Measurements from ENCODE around the gene SMCHD1. TPM values are rescaled to one million over a fixed set of nuclear protein-coding genes. Genes with fewer than 3 reads are reported as not detected.

Gene SMCHD1
- total RNA-seq, 2 experiments from 2014 or later, result 162 TPM

GRCh38 chr18:2697184-2697583 lies 41.7 kb downstream of the SMCHD1 start:
- Mint-ChIP-seq H3K4me3 (no peak overlapping the region), H3K27ac (peak overlapping the region; percentile 55), H3K9me3 (no peaks in the 10 kb centered on the region), H3K27me3 (no peaks in the 10 kb centered on the region), H3K4me1 (peaks cover 9% of the 10 kb centered on the region), H3K36me3 (ENCODE audit: low read depth) (peaks cover 76% of the 10 kb centered on the region)
- no peak for DNase-seq
- CTCF ChIA-PET, result interaction anchor here (0.6 to 1.1 kb wide), 2 partner anchors 8 to 85 kb away, joined by 3 read pairs; no protein-coding TSS in a partner anchor
- POLR2A ChIA-PET, result interaction anchor here (0.7 to 1.8 kb wide), 4 partner anchors 9 to 127 kb away, joined by 3 read pairs; no protein-coding TSS in a partner anchor

GRCh38 chr18:2699001-2699400 lies 43.5 kb downstream of the SMCHD1 start:
- Mint-ChIP-seq H3K4me1 (peaks cover 7% of the 10 kb centered on the region), H3K27ac (no peak overlapping the region), H3K9me3 (no peaks in the 10 kb centered on the region), H3K36me3 (ENCODE audit: low read depth) (peaks cover 76% of the 10 kb centered on the region), H3K4me3 (no peak overlapping the region), H3K27me3 (no peaks in the 10 kb centered on the region)
- ChIA-PET POLR2A (no interaction called here), CTCF (no interaction called here)
- DNase-seq, result no peak

GRCh38 chr18:2704541-2704940 lies 49.0 kb downstream of the SMCHD1 start:
- H3K9me3 Mint-ChIP-seq, result no peaks in the 10 kb centered on the region
- DNase-seq, result no peak
- no peak overlapping the region for H3K27ac Mint-ChIP-seq
- ChIA-PET CTCF (no interaction called here), POLR2A (interaction anchor here (1.5 kb wide), 1 partner anchor 49 kb away, joined by 5 read pairs; the partner anchor contains the start of gene SMCHD1)
- no peaks in the 10 kb centered on the region for H3K27me3 Mint-ChIP-seq
- peaks cover 71% of the 10 kb centered on the region for H3K36me3 Mint-ChIP-seq (ENCODE audit: low read depth)
- peaks cover 15% of the 10 kb centered on the region for H3K4me1 Mint-ChIP-seq
- H3K4me3 Mint-ChIP-seq, result no peak overlapping the region

GRCh38 chr18:2706903-2707302 lies 51.4 kb downstream of the SMCHD1 start:
- H3K4me1 Mint-ChIP-seq, result peaks cover 19% of the 10 kb centered on the region
- peaks cover 72% of the 10 kb centered on the region for H3K36me3 Mint-ChIP-seq (ENCODE audit: low read depth)
- H3K27me3 Mint-ChIP-seq, result no peaks in the 10 kb centered on the region
- peak overlapping the region; percentile 32 for H3K27ac Mint-ChIP-seq
- no peak for DNase-seq
- POLR2A ChIA-PET, result interaction anchor here (0.9 to 1.8 kb wide), 3 partner anchors 9 to 118 kb away, joined by 3 to 6 read pairs (median 5); no protein-coding TSS in a partner anchor
- no peaks in the 10 kb centered on the region for H3K9me3 Mint-ChIP-seq
- CTCF ChIA-PET, result no interaction called here
- no peak overlapping the region for H3K4me3 Mint-ChIP-seq

GRCh38 chr18:2707551-2708168 lies 52.1 kb downstream of the SMCHD1 start:
- peaks cover 21% of the 10 kb centered on the region for H3K4me1 Mint-ChIP-seq
- ChIA-PET CTCF (interaction anchor here (0.9 to 1.1 kb wide), 2 partner anchors 23 to 58 kb away, joined by 3 to 4 read pairs; no protein-coding TSS in a partner anchor), POLR2A (interaction anchor here (1.0 to 1.8 kb wide), 3 partner anchors 25 to 118 kb away, joined by 3 to 6 read pairs (median 5); no protein-coding TSS in a partner anchor)
- no peak for DNase-seq
- no peaks in the 10 kb centered on the region for H3K27me3 Mint-ChIP-seq
- H3K4me3 Mint-ChIP-seq, result no peak overlapping the region
- H3K27ac Mint-ChIP-seq, result peak overlapping the region; percentile 32
- H3K36me3 Mint-ChIP-seq (ENCODE audit: low read depth), result peaks cover 75% of the 10 kb centered on the region
- H3K9me3 Mint-ChIP-seq, result no peaks in the 10 kb centered on the region

- no peaks in the 10 kb centered on the region for H3K27me3 Mint-ChIP-seq
- no peak overlapping the region for H3K4me3 Mint-ChIP-seq
- peaks cover 79% of the 10 kb centered on the region for H3K36me3 Mint-ChIP-seq (ENCODE audit: low read depth)
- no peaks in the 10 kb centered on the region for H3K9me3 Mint-ChIP-seq
- H3K27ac Mint-ChIP-seq, result no peak overlapping the region
- peaks cover 31% of the 10 kb centered on the region for H3K4me1 Mint-ChIP-seq
- no peak for DNase-seq
- POLR2A ChIA-PET, result no interaction called here
- CTCF ChIA-PET, result no interaction called here
Observed at GRCh38 chr18:2709316-2709715, 53.8 kb downstream of the SMCHD1 start.

- no peak for DNase-seq
- peaks cover 40% of the 10 kb centered on the region for H3K4me1 Mint-ChIP-seq
- H3K36me3 Mint-ChIP-seq (ENCODE audit: low read depth), result peaks cover 88% of the 10 kb centered on the region
- POLR2A ChIA-PET, result interaction anchor here (0.8 to 1.5 kb wide), 2 partner anchors 66 to 141 kb away, joined by 3 read pairs; no protein-coding TSS in a partner anchor
- CTCF ChIA-PET, result interaction anchor here (1.0 kb wide), 1 partner anchor 27 kb away, joined by 3 read pairs; no protein-coding TSS in a partner anchor
- H3K27me3 Mint-ChIP-seq, result no peaks in the 10 kb centered on the region
- H3K4me3 Mint-ChIP-seq, result no peak overlapping the region
- no peak overlapping the region for H3K27ac Mint-ChIP-seq
- H3K9me3 Mint-ChIP-seq, result no peaks in the 10 kb centered on the region
Observed at GRCh38 chr18:2714140-2714539, 58.6 kb downstream of the SMCHD1 start.

GRCh38 chr18:2715990-2716389 lies 60.5 kb downstream of the SMCHD1 start:
- DNase-seq, result no peak
- no peaks in the 10 kb centered on the region for H3K9me3 Mint-ChIP-seq
- H3K27ac Mint-ChIP-seq, result peak overlapping the region; percentile 3
- no peaks in the 10 kb centered on the region for H3K27me3 Mint-ChIP-seq
- CTCF ChIA-PET, result no interaction called here
- H3K36me3 Mint-ChIP-seq (ENCODE audit: low read depth), result peaks cover 88% of the 10 kb centered on the region
- H3K4me3 Mint-ChIP-seq, result no peak overlapping the region
- peaks cover 38% of the 10 kb centered on the region for H3K4me1 Mint-ChIP-seq
- POLR2A ChIA-PET, result interaction anchor here (1.0 kb wide), 1 partner anchor 12 kb away, joined by 3 read pairs; no protein-coding TSS in a partner anchor

- no peak for DNase-seq
- H3K27me3 Mint-ChIP-seq, result no peaks in the 10 kb centered on the region
- no peaks in the 10 kb centered on the region for H3K9me3 Mint-ChIP-seq
- H3K27ac Mint-ChIP-seq, result peak overlapping the region; percentile 19
- no peak overlapping the region for H3K4me3 Mint-ChIP-seq
- H3K36me3 Mint-ChIP-seq (ENCODE audit: low read depth), result peaks cover 90% of the 10 kb centered on the region
- ChIA-PET POLR2A (interaction anchor here (1.0 kb wide), 1 partner anchor 11 kb away, joined by 3 read pairs; no protein-coding TSS in a partner anchor), CTCF (no interaction called here)
- peaks cover 44% of the 10 kb centered on the region for H3K4me1 Mint-ChIP-seq
Observed at GRCh38 chr18:2716394-2717326, 61.1 kb downstream of the SMCHD1 start.

- H3K36me3 Mint-ChIP-seq (ENCODE audit: low read depth), result peaks cover 90% of the 10 kb centered on the region
- peaks cover 43% of the 10 kb centered on the region for H3K4me1 Mint-ChIP-seq
- no peak overlapping the region for H3K4me3 Mint-ChIP-seq
- no peak overlapping the region for H3K27ac Mint-ChIP-seq
- ChIA-PET CTCF (no interaction called here), POLR2A (no interaction called here)
- no peaks in the 10 kb centered on the region for H3K9me3 Mint-ChIP-seq
- no peaks in the 10 kb centered on the region for H3K27me3 Mint-ChIP-seq
- no peak for DNase-seq
Observed at GRCh38 chr18:2717407-2717806, 61.9 kb downstream of the SMCHD1 start.

- peaks cover 42% of the 10 kb centered on the region for H3K4me1 Mint-ChIP-seq
- ChIA-PET POLR2A (no interaction called here), CTCF (no interaction called here)
- no peaks in the 10 kb centered on the region for H3K27me3 Mint-ChIP-seq
- H3K9me3 Mint-ChIP-seq, result no peaks in the 10 kb centered on the region
- no peak overlapping the region for H3K27ac Mint-ChIP-seq
- H3K36me3 Mint-ChIP-seq (ENCODE audit: low read depth), result peaks cover 89% of the 10 kb centered on the region
- DNase-seq, result no peak
- H3K4me3 Mint-ChIP-seq, result no peak overlapping the region
Observed at GRCh38 chr18:2719040-2719439, 63.5 kb downstream of the SMCHD1 start.

- CTCF ChIA-PET, result no interaction called here
- Mint-ChIP-seq H3K36me3 (ENCODE audit: low read depth) (peaks cover 74% of the 10 kb centered on the region), H3K4me3 (no peak overlapping the region), H3K27me3 (no peaks in the 10 kb centered on the region), H3K27ac (peak overlapping the region; percentile 12), H3K9me3 (no peaks in the 10 kb centered on the region), H3K4me1 (peaks cover 29% of the 10 kb centered on the region)
- POLR2A ChIA-PET, result interaction anchor here (0.6 to 1.6 kb wide), 2 partner anchors 10 to 16 kb away, joined by 3 to 5 read pairs; no protein-coding TSS in a partner anchor
- DNase-seq, result no peak
Observed at GRCh38 chr18:2723207-2723606, 67.7 kb downstream of the SMCHD1 start.

GRCh38 chr18:2729757-2730156 lies 74.2 kb downstream of the SMCHD1 start:
- Mint-ChIP-seq H3K36me3 (ENCODE audit: low read depth) (peaks cover 75% of the 10 kb centered on the region), H3K9me3 (peaks cover 2% of the 10 kb centered on the region), H3K4me3 (no peak overlapping the region), H3K4me1 (peaks cover 15% of the 10 kb centered on the region), H3K27me3 (no peaks in the 10 kb centered on the region), H3K27ac (no peak overlapping the region)
- no peak for DNase-seq
- POLR2A ChIA-PET, result interaction anchor here (0.8 to 1.4 kb wide), 3 partner anchors 22 to 156 kb away, joined by 3 to 5 read pairs (median 4); no protein-coding TSS in a partner anchor
- CTCF ChIA-PET, result interaction anchor here (1.3 kb wide), 1 partner anchor 22 kb away, joined by 4 read pairs; no protein-coding TSS in a partner anchor

All from activated CD4-positive, alpha-beta memory T cell treated with anti-CD3 and anti-CD28 coated beads, Interleukin-2, amount 10 ng/mL, durations not matched to agents 7 days and 5 days (primary cell).